GM19193 (cell line): ENCODE data around the gene ZFPM1.

Experiments used
- POLR2A ChIP-seq: IDR thresholded peaks from 4 replicates; pipeline ENCODE4 v1.6.1; 2011; ENCODE audit not compliant: insufficient read depth, insufficient read length; ENCODE audit errors: extremely low read depth

Gene ZFPM1

DNA sequence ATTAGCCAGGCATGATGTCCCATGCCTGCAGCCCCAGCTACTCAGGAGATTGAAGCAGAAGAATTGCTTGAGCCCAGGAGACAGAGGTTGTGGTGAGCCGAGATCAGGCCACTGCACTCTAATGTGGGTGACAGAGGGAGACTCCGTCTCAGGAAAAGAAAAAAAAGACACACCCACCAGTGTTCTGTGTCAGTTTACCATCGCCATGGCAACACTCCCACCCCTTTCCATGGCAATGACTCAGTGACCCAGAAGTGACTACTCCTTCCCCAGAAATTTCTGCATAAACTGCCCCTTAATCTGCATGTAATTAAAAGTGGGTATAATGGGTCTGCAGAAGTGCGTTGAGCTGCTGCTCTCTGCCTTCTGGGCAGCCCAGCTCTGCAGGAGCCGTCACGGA is 113.1 kb downstream of the ZFPM1 start:
- no peak for TF ChIP-seq POLR2A

GRCh38 chr16:88568710-88569613 is 115.9 kb downstream of the ZFPM1 start:
- no peak for TF ChIP-seq POLR2A

GRCh38 chr16:88569614-88569984 is 116.5 kb downstream of the ZFPM1 start:
- TF ChIP-seq POLR2A: no peak

DNA sequence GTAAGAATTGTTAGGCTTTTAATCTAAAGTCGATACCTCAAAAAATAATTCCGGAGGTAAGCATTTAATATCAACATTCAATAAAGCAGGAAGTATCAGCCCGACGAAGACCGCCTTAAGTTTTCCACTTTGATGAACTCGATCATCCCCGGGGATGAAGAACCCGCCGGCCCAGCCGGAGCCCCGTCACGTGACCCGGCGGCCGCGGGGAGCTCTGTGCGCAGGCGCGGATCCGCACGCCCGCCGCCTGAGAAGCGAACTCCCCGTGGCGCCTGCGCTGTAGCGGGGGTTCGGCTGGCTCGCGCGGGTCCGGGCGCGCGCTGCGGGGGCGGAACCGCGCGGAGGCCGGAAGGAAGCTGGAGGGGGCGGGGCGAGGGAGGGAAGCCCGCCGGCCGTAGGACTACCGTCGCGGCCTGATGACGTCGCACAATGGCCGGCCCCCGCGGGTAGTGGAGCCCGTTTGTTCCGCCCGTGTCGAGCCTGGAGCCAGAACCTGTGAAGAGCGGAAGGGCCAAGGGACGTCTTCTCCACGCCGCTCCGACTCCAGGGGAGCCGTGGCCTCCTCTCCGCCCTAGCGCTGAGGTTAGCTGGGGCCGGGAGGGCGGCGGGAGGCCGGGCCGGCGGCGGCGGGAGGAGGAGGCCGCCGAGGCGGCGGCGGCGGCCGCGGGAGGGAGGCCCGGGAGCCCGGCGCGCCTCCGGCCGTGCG is 117.1 kb downstream of the ZFPM1 start, which contains the start of gene ZC3H18:
Gene ZC3H18 (plus strand): TSS at position 419 of the 706 bp plus-strand sequence. CDS start 6,721 bp downstream, outside the sequence.
- peak; percentile 82 for TF ChIP-seq POLR2A

- TF ChIP-seq POLR2A: no peak
These were observed 117.6 kb downstream of the ZFPM1 start for GRCh38 chr16:88570691-88571092.

DNA sequence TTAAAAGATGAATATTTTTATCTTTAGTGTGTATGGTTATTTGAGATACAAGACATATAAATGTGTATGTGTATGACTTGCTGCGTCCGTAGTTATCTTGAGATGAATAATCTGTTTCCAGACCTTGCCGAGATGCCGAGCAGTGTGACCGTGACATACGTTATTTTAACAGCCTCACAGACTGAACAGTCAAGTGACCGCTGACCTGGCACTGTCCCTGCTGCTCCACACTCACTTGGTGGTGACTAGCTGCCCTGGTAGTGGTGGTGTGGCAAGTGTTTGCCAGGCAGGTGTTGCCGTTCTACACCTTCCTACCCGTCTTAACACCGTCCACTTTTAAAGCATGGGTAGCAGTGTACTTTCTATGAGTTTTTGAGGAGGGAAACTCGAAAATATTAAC is 122.2 kb downstream of the ZFPM1 start:
- TF ChIP-seq POLR2A: no peak

- TF ChIP-seq POLR2A: no peak
These were observed 123.2 kb downstream of the ZFPM1 start for GRCh38 chr16:88576307-88576706.

GRCh38 chr16:88577166-88577565 is 124.1 kb downstream of the ZFPM1 start:
- TF ChIP-seq POLR2A: no peak

DNA sequence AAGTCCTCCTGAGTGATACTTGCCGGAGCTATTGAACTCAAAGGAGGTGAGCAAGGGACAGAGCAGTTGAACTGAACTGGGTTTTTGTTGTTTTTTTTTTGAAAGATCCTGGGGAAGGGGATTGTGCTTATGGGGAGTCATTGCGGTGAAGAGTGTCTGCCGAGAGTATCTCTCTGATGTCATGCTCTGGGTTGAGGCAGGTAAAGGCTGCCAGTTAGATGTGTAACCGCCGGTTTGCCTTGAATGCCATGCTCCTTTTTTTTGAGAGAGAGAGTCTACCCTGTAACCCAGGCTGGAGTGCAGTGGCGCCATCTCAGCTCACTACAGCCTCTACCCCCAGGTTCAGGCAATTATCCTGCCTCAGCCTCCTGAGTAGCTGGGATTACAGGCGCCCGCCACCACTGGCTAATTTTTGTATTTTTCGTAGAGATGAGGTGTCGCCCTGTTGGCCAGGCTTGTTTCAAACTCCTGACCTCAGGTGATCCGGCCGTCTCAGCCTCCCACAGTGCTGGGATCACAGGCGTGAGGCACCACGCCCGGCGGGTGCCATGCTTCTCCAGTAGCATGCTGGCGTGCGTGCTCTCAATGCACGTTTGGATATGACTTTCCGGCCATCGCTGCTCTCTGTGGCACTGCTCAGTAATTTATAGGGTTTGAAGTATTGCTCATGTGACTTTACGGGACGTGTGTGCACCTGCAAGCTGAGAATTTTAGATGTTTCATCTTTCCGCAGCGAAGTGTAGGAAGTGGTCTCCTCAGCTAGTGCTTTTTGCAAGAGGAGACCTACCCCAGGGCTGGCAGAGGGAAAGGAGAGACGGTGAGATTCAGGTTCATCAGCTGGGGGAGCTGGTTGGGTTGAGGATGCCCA is 125.6 kb downstream of the ZFPM1 start:
- no peak for TF ChIP-seq POLR2A

DNA sequence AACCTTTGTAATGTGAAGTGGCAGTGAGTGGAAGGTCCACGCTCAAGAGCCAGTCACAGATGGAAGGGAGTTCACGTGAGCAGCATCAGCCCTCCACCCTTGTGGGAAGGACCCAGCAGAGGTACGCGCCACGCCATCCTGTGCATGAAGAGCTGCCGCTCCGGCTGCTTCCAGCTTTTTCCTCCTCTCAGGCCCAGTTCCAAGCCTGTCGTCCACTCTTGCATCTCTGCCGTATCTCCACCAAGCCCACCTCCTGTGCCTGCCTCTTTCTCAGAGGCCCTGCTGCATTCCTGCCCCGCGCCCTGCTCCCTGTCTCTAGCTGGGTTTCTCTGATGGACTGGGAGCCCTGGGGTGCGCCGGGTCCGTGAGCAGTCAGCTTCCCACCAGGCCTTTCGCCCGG is 127.3 kb downstream of the ZFPM1 start:
- TF ChIP-seq POLR2A: no peak

DNA sequence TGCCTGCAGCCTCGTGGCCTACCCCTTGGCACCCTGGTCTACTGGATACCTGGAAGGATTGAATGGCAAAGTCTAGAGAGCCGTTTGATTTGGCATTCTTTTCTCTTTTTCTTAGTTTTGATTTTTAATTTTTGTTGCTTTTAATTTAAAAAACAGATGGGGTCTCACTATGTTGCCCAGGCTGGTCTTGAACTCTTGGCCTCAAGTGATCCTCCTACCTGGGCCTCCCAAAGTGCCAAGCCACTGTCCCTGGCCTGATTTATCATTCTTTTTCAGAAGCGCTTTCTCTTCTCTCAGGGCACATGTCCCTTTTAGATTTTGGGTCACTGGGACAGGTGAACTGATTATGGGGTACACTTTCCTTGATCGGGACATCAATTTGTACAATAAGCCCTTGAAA is 128.0 kb downstream of the ZFPM1 start:
- no peak for TF ChIP-seq POLR2A

- no peak for TF ChIP-seq POLR2A
These were observed 130.0 kb downstream of the ZFPM1 start for GRCh38 chr16:88582912-88583575.

DNA sequence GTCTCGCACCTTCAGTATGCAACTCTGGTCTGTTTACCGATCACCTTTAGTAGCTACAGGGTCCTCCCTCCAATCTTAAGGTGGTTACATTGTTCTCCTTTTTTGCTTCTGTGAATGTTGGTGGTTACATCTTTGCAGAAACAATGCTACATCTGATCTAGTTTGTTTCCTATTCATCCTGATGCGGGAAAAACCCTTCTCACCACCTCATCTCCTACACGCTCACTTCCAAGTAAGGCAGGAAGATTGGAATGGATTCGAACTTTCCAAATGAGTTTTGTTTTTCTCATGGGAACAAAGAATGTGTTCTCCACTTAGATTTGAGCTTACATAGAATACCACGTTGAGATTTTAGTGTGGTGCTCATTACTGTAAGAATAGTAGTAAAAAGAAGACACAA is 131.6 kb downstream of the ZFPM1 start:
- TF ChIP-seq POLR2A: no peak

DNA sequence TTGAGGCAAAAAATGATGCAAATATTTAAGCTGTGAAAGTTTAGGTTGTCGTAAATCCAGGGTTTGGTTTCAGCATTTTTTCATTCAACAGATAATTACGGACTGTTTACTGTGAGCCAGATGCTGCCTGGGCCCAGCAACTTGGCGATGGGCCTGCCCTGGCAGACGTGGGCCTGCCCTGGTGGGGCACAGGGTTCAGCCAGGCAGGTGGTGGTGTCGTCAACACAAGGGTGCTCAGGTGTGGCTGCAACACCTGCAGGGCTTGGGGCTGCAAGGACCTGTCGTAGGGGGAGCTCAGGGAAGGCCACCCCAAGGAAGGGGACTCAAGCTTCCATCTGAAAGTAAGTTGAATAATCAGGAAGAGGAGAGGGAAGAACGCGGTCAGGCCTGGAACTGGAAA is 132.2 kb downstream of the ZFPM1 start:
- TF ChIP-seq POLR2A: no peak

GRCh38 chr16:88585927-88586581 is 133.0 kb downstream of the ZFPM1 start:
- TF ChIP-seq POLR2A: no peak
